OCI-M2 (cell line): ENCODE measurements around the gene TAS2R60.
"Not testable (repeated sequence)": the region's sequence is repeated elsewhere in the genome, so short reads cannot be mapped to it uniquely, and the experiment has no call there.

ENCODE experiments used
- DNase-seq: peaks from one replicate; lab custom pipeline; 2025; ENCODE audit not compliant: unreplicated experiment; lab: John Stamatoyannopoulos, UW

The TAS2R60 gene

GRCh38 chr7:143472071-143472689 is 28.9 kb downstream of the TAS2R60 start:
- not testable (repeated sequence) for DNase-seq

GRCh38 chr7:143477501-143478150 is 34.4 kb downstream of the TAS2R60 start, which contains the start of gene TAS2R41:
Gene TAS2R41, plus strand, starts transcription at chr7:143477873. Its CDS starts 0 bp downstream, at chr7:143477873.
- DNase-seq = no peak

- DNase-seq = no peak
Observed at GRCh38 chr7:143479055-143479766, 36.0 kb downstream of the TAS2R60 start.

DNA sequence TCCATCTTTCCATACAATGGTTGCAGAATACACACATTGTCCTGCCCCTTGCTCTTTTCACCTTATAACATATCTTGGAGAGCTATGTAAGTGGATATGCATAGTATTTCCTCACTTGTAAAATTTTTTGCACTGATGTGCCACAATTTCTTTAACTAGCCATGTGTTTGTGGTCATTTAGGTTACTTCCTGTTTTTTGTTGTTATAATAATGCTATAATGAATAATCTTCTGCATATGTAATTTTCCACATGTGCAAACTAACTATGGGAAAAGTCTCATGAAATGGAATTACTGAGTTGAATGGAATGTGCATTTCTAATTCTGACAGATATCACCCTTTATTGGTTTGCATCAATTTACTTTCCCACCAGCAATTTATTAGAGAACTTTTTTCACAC is 37.2 kb downstream of the TAS2R60 start:
- no peak for DNase-seq

- no peak for DNase-seq
Observed at GRCh38 chr7:143484119-143484518, 40.9 kb downstream of the TAS2R60 start.

DNA sequence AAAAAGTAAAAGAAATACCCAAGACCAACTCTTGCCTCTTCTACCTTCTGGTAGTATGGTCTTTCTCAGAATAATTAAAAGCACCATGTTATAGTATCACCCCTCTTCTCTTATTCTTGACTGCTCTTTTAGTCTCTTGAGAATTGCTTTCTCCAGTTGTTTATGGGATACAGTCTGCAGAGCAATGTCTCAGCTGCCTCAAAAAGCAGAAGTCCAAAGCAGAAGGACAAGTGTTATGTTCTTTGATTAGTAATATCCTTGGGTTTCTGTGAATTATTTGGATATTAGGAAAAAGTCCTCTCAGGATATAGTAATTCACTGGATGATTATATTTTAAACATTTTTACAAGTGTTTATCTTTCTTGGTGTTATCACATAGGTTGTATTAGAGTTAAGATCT is 41.8 kb downstream of the TAS2R60 start:
- no peak for DNase-seq

DNA sequence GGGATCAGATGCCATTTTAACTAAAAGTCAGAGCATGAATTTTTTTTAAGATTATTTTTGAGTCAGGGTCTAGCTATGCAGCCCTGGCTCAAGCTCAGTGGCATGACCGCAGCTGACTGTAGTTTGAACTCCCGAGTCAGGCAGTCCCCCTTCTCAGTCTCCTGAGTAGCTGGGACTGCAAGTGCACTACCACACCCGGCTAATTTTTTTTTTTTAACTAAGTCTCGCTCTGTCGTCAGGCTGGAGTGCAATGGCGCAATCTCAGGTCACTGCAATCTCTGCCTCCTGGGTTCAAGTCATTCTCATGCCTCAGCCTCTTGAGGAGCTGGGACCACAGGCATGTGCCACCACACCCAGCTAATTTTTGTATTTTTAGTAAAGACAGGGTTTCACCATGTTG is 42.2 kb downstream of the TAS2R60 start:
- DNase-seq = no peak

DNA sequence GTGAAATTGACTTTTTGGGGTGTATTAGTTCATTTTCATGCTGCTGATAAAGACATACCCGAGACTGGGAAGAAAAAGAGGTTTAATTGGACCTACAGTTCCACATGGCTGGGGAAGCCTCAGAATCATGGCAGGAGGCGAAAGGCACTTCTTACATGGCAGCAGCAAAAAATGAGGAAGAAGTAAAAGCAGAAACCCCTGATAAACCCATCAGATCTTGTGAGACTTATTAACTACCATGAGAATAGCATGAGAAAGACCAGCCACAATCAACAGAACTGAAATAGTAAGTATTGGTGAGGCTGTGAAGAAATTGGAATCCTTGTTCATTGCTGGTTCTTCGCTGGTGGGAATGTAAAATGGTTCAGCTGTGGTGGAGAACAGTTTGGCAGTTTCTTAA is 43.0 kb downstream of the TAS2R60 start:
- not testable (repeated sequence) for DNase-seq

- no peak for DNase-seq
Observed at GRCh38 chr7:143487061-143487460, 43.8 kb downstream of the TAS2R60 start.

DNA sequence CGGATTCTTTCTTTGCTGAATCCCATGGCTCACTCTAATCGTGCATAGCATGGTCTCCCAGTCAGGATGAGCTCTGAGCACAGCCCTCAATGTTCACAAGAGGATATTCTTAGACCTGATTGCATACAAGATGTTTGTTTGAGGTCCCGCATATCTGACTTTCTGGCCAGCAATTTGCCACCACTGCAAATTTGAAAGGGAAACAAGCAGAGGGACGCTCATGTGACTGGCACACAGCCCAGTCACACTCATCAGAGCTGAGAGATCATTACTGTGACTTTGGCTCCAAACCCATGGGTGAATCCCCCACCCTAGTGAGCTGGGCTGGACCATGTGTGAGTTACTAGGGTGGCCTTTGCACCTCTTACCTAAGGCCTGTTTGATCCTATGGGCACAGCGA is 44.3 kb downstream of the TAS2R60 start:
- no peak for DNase-seq

DNA sequence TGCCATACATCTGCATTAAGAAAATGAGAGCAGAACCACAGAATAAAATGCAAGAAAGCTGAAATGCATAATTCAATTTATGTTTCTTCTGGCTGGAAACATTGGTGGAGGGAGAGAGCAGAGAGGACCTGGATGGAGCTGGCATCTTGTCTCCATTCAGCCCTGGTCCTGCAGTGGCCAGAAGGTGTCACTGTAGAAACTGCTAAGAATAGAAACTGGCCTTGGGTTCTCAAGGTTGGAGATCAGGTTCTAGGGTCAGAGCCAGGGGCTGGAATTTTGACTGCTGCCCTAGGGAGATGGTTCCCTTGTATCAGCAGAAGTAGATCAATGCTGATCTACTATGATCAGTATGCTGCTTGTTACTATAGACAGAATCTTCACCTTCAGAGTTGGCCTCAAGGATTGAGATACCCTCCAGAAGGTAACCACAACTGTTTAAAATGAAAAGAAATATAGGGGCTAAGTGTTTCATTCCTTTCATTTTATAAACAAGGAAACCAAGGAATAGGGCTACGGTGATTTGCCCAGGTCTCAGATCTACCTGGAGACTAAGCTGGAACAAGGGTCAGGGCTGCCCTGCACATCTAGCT is 47.6 kb downstream of the TAS2R60 start:
- DNase-seq = no peak

DNA sequence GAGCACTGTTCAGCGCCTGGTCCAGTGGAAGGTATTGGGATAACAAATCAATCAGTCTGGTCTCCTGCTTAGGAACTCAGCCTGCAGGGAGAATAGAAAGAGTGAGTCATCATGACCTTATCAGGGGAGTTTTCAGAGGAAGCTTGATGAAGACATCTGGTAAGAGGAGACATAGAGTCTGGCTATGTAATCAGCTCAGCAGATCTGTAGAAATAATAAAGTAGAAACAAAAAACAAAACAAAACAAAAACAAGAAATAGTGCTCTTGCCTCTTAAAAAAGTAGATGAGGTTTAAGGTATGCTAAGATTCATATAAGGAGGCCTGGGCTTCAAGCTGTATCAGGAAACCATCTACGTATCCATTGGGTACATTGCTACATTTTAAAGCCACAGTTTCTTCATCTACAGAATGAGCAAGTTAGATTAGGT is 48.8 kb downstream of the TAS2R60 start:
- no peak for DNase-seq

DNA sequence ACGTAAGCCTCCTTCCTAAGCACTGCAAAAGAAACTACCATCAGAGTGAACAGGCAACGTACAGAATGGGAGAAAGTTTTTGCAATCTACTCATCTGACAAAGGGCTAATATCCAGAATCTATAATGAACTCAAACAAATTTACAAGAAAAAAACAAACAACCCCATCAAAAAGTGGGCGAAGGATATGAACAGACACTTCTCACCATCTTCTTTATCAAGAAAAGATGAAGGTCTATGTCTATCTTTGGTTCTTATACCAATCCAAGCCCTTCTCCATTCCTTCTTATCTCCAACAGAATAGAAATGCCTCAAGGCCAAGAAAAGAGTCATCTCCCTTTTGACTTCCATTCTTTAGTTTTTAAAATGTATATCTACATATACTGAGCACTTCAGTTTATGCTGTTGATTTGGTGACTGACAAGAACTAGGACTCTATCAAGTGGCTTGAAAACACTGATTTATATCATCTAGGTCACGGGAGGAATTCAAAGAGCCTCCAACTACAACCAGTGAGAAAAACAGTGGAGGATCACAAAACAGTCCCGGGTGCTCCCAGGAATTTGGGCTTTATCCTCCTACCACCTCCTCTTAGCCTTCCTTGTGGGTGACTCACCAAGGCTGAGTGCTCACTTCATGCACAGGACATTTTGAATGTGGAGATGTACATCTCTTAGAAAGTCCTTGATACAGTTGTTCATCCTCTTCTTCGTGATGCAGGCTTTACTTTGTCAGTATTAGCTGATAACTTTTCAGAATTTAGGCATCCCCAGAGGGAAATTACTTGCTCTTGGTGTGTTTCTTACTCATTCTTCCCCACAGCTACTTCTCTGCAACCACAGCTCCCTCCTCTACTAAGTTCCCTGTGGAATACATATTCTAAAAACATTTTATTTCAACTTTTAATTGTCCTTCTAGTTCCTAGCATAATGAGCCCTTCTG is 49.8 kb downstream of the TAS2R60 start:
- no peak for DNase-seq

- no peak for DNase-seq
Observed at GRCh38 chr7:143493751-143494150, 50.5 kb downstream of the TAS2R60 start.
